ENCODE data around the gene GBP1. TPM values are rescaled to one million over a fixed set of nuclear protein-coding genes. Genes with fewer than 3 reads are reported as not detected.

The GBP1 gene
- total and polyA plus RNA-seq, 2 experiments from 2014 or later: 0.13 TPM; not detected in 1

- Histone ChIP-seq H3K9me2 (ENCODE audit: insufficient read depth) (0 out of 2 replicates have a peak, but pooled peaks cover 3% of the 10 kb centered on the region), H3K4me3 (no peak overlapping the region), H3K4me1 (ENCODE audit: insufficient read depth) (no peaks in the 10 kb centered on the region), H3K27me3 (ENCODE audit: insufficient read depth) (no peaks in the 10 kb centered on the region), H3K79me2 (replicated peaks; ENCODE audit: insufficient read depth) (no peaks in the 10 kb centered on the region), H4K20me1 (replicated peaks; ENCODE audit: insufficient read depth) (no peaks in the 10 kb centered on the region), H3K4me2 (no peak overlapping the region), H3K36me3 (ENCODE audit: insufficient read depth) (no peaks in the 10 kb centered on the region), H2AFZ (no peak overlapping the region), H3F3A (replicated peaks; ENCODE audit: low read depth) (no peaks in the 10 kb centered on the region), H3K27ac (ENCODE audit: low read depth) (no peak overlapping the region)
- Mint-ChIP-seq H3K4me1 (no peaks in the 10 kb centered on the region), H3K27me3 (ENCODE audit: insufficient read depth, low read depth, poor library complexity) (peaks cover 2% of the 10 kb centered on the region), H3K36me3 (ENCODE audit: low read depth) (no peaks in the 10 kb centered on the region), H3K27ac (no peak overlapping the region), H3K9me3 (peaks cover 20% of the 10 kb centered on the region), H3K4me3 (no peak overlapping the region)
- TF ChIP-seq JUNB (IDR thresholded peaks at IDR 0.05; ENCODE audit: unreplicated experiment) (no peak), POLR2AphosphoS5 (IDR thresholded peaks at IDR 0.05; ENCODE audit: low read depth) (no peak), CREB1 (CRISPR knock-in tag; IDR thresholded peaks at IDR 0.05; ENCODE audit: low read depth) (no peak), ZNF331 (CRISPR knock-in tag; IDR thresholded peaks at IDR 0.05; ENCODE audit: low read depth) (no peak), NANOG (IDR thresholded peaks at IDR 0.05; ENCODE audit: borderline replicate concordance) (no peak), EZH2phosphoT487 (IDR thresholded peaks at IDR 0.05; ENCODE audit: unreplicated experiment) (no peak), ZNF114 (CRISPR knock-in tag; IDR thresholded peaks at IDR 0.05) (no peak), STAT1 (IDR thresholded peaks at IDR 0.05; ENCODE audit: unreplicated experiment) (no peak)
- TF ChIP-seq, protein P1, sequence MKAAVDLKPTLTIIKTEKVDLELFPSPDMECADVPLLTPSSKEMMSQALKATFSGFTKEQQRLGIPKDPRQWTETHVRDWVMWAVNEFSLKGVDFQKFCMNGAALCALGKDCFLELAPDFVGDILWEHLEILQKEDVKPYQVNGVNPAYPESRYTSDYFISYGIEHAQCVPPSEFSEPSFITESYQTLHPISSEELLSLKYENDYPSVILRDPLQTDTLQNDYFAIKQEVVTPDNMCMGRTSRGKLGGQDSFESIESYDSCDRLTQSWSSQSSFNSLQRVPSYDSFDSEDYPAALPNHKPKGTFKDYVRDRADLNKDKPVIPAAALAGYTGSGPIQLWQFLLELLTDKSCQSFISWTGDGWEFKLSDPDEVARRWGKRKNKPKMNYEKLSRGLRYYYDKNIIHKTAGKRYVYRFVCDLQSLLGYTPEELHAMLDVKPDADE (IDR thresholded peaks at IDR 0.05): no peak
- no peak for DNase-seq (ENCODE audit: low spot score)
- no peak for ATAC-seq
Measured at GRCh38 chr1:89043940-89044339, 21.1 kb downstream of the GBP1 start.

DNA sequence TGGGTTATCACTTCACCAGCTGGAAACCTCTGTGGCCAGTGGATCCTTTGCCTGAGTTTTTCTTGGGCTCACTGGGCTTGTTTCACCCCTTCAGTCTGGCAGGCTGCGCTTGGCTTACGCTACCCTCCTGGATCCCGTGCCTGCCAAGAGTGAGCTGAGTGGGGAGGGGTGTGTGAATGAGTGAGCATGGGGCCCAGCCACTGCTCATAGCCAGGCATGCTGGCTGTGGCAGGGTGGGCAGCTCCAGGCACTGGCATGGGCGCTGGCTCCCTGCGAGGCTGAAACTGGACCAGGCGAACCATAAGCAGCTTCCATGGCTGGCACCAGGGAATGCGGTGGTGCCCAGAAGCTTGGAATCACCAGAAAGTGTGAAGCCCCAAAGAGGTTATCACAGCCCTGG is 22.5 kb downstream of the GBP1 start:
- Histone ChIP-seq H3F3A (replicated peaks; ENCODE audit: low read depth) (no peaks in the 10 kb centered on the region), H3K4me3 (no peak overlapping the region), H3K79me2 (replicated peaks; ENCODE audit: insufficient read depth) (no peaks in the 10 kb centered on the region), H3K9me2 (ENCODE audit: insufficient read depth) (0 out of 2 replicates have a peak, but pooled peaks cover 3% of the 10 kb centered on the region), H3K4me2 (no peak overlapping the region), H3K27me3 (ENCODE audit: insufficient read depth) (no peaks in the 10 kb centered on the region), H4K20me1 (replicated peaks; ENCODE audit: insufficient read depth) (no peaks in the 10 kb centered on the region), H2AFZ (no peak overlapping the region), H3K27ac (ENCODE audit: low read depth) (no peak overlapping the region), H3K36me3 (ENCODE audit: insufficient read depth) (no peaks in the 10 kb centered on the region), H3K4me1 (ENCODE audit: insufficient read depth) (no peaks in the 10 kb centered on the region)
- Mint-ChIP-seq H3K9me3 (peaks cover 20% of the 10 kb centered on the region), H3K27ac (no peak overlapping the region), H3K4me3 (no peak overlapping the region), H3K4me1 (no peaks in the 10 kb centered on the region), H3K27me3 (ENCODE audit: insufficient read depth, low read depth, poor library complexity) (peaks cover 2% of the 10 kb centered on the region), H3K36me3 (ENCODE audit: low read depth) (no peaks in the 10 kb centered on the region)
- no peak for ATAC-seq
- no peak for DNase-seq (ENCODE audit: low spot score)
- TF ChIP-seq, protein P2, sequence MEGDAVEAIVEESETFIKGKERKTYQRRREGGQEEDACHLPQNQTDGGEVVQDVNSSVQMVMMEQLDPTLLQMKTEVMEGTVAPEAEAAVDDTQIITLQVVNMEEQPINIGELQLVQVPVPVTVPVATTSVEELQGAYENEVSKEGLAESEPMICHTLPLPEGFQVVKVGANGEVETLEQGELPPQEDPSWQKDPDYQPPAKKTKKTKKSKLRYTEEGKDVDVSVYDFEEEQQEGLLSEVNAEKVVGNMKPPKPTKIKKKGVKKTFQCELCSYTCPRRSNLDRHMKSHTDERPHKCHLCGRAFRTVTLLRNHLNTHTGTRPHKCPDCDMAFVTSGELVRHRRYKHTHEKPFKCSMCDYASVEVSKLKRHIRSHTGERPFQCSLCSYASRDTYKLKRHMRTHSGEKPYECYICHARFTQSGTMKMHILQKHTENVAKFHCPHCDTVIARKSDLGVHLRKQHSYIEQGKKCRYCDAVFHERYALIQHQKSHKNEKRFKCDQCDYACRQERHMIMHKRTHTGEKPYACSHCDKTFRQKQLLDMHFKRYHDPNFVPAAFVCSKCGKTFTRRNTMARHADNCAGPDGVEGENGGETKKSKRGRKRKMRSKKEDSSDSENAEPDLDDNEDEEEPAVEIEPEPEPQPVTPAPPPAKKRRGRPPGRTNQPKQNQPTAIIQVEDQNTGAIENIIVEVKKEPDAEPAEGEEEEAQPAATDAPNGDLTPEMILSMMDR (conservative IDR thresholded peaks at IDR 0.05; ENCODE audit: low read depth in 2 of 2): no peak
- TF ChIP-seq ZNF462 (CRISPR knock-in tag; IDR thresholded peaks at IDR 0.05): no peak
- no peak for TF ChIP-seq JUNB (IDR thresholded peaks at IDR 0.05; ENCODE audit: unreplicated experiment)
- TF ChIP-seq STAT1 (IDR thresholded peaks at IDR 0.05; ENCODE audit: unreplicated experiment): no peak
- no peak for TF ChIP-seq CREB1 (CRISPR knock-in tag; IDR thresholded peaks at IDR 0.05; ENCODE audit: low read depth)
- TF ChIP-seq POLR2AphosphoS5 (IDR thresholded peaks at IDR 0.05; ENCODE audit: low read depth): no peak
- TF ChIP-seq ZNF114 (CRISPR knock-in tag; IDR thresholded peaks at IDR 0.05): no peak
- no peak for TF ChIP-seq ZNF331 (CRISPR knock-in tag; IDR thresholded peaks at IDR 0.05; ENCODE audit: low read depth)
- TF ChIP-seq NANOG (IDR thresholded peaks at IDR 0.05; ENCODE audit: borderline replicate concordance): no peak

All from GM23338 (cell line).